ENCODE data around the gene P4HA1.
A peak's percentile ranks its signal among the peaks of the same experiment; 100 is the strongest.
"Not testable (repeated sequence)": the region's sequence is repeated elsewhere in the genome, so short reads cannot be mapped to it uniquely, and the experiment has no call there.

The P4HA1 gene

GRCh38 chr10:73039635-73040034, 57.0 kb downstream of the P4HA1 start:
- DNase-seq (ENCODE audit: low spot score in 2 of 2) (no peak), ATAC-seq (no peak)
- H3K4me3 Mint-ChIP-seq, result no peak overlapping the region
- H3K27ac Mint-ChIP-seq, result no peak overlapping the region
- H3K4me1 Mint-ChIP-seq, result no peaks in the 10 kb centered on the region
- H3K9me3 Mint-ChIP-seq, result no peaks in the 10 kb centered on the region
- peaks cover 100% of the 10 kb centered on the region for H3K36me3 Mint-ChIP-seq

GRCh38 chr10:73036285-73036684, 60.4 kb downstream of the P4HA1 start:
- DNase-seq (ENCODE audit: low spot score in 2 of 2); ATAC-seq; H3K4me1 Mint-ChIP-seq; H3K4me3 Mint-ChIP-seq; H3K27ac Mint-ChIP-seq; H3K9me3 Mint-ChIP-seq: not testable (repeated sequence)
- H3K36me3 Mint-ChIP-seq, result peaks cover 100% of the 10 kb centered on the region

- no peak for ATAC-seq
- Mint-ChIP-seq H3K4me3 (no peak overlapping the region), H3K36me3 (peaks cover 100% of the 10 kb centered on the region), H3K4me1 (no peaks in the 10 kb centered on the region), H3K9me3 (no peaks in the 10 kb centered on the region), H3K27ac (no peak overlapping the region)
- no peak for DNase-seq (ENCODE audit: low spot score in 2 of 2)
Measured at GRCh38 chr10:73032536-73032935, 64.1 kb downstream of the P4HA1 start.

- H3K9me3 Mint-ChIP-seq; DNase-seq (ENCODE audit: low spot score in 2 of 2); H3K4me3 Mint-ChIP-seq; H3K27ac Mint-ChIP-seq; ATAC-seq: not testable (repeated sequence)
- Mint-ChIP-seq H3K4me1 (peaks cover 35% of the 10 kb centered on the region), H3K36me3 (peaks cover 98% of the 10 kb centered on the region)
Measured at GRCh38 chr10:73026623-73027022, 70.0 kb downstream of the P4HA1 start.

- not testable (repeated sequence) for ATAC-seq; DNase-seq (ENCODE audit: low spot score in 2 of 2); H3K27ac Mint-ChIP-seq; H3K9me3 Mint-ChIP-seq
- Mint-ChIP-seq H3K4me1 (peaks cover 60% of the 10 kb centered on the region), H3K4me3 (peak overlapping the region; percentile 60), H3K36me3 (peaks cover 98% of the 10 kb centered on the region)
Measured at GRCh38 chr10:73023455-73024070, 73.1 kb downstream of the P4HA1 start.

- H3K4me3 Mint-ChIP-seq, result peak overlapping the region; percentile 60
- DNase-seq (ENCODE audit: low spot score in 2 of 2); ATAC-seq; H3K9me3 Mint-ChIP-seq; H3K27ac Mint-ChIP-seq: not testable (repeated sequence)
- H3K4me1 Mint-ChIP-seq, result peaks cover 60% of the 10 kb centered on the region
- H3K36me3 Mint-ChIP-seq, result peaks cover 98% of the 10 kb centered on the region
Measured at GRCh38 chr10:73022961-73023360, 73.7 kb downstream of the P4HA1 start.

- H3K36me3 Mint-ChIP-seq, result peaks cover 98% of the 10 kb centered on the region
- not testable (repeated sequence) for H3K4me3 Mint-ChIP-seq; ATAC-seq; H3K27ac Mint-ChIP-seq; H3K9me3 Mint-ChIP-seq; DNase-seq (ENCODE audit: low spot score in 2 of 2)
- H3K4me1 Mint-ChIP-seq, result peaks cover 60% of the 10 kb centered on the region
Measured at GRCh38 chr10:73021538-73022164, 75.0 kb downstream of the P4HA1 start.

- H3K9me3 Mint-ChIP-seq, result no peaks in the 10 kb centered on the region
- ATAC-seq, result no peak
- no peak overlapping the region for H3K4me3 Mint-ChIP-seq
- no peak overlapping the region for H3K27ac Mint-ChIP-seq
- H3K4me1 Mint-ChIP-seq, result peaks cover 60% of the 10 kb centered on the region
- H3K36me3 Mint-ChIP-seq, result peaks cover 98% of the 10 kb centered on the region
- no peak for DNase-seq (ENCODE audit: low spot score in 2 of 2)
Measured at GRCh38 chr10:73021050-73021449, 75.6 kb downstream of the P4HA1 start.

GRCh38 chr10:73019100-73019499, 77.6 kb downstream of the P4HA1 start:
- ATAC-seq, result no peak
- DNase-seq (ENCODE audit: low spot score in 2 of 2), result no peak
- Mint-ChIP-seq H3K36me3 (peaks cover 98% of the 10 kb centered on the region), H3K9me3 (no peaks in the 10 kb centered on the region), H3K27ac (no peak overlapping the region), H3K4me1 (peaks cover 46% of the 10 kb centered on the region), H3K4me3 (no peak overlapping the region)

- Mint-ChIP-seq H3K4me3 (no peak overlapping the region), H3K4me1 (peaks cover 41% of the 10 kb centered on the region), H3K36me3 (peaks cover 98% of the 10 kb centered on the region), H3K9me3 (no peaks in the 10 kb centered on the region), H3K27ac (no peak overlapping the region)
- no peak for DNase-seq (ENCODE audit: low spot score in 2 of 2)
- ATAC-seq, result no peak
Measured at GRCh38 chr10:73018632-73019031, 78.0 kb downstream of the P4HA1 start.

- H3K9me3 Mint-ChIP-seq, result no peaks in the 10 kb centered on the region
Measured at GRCh38 chr10:73017955-73018480, 78.6 kb downstream of the P4HA1 start.

GRCh38 chr10:73015779-73016178, 80.9 kb downstream of the P4HA1 start:
- peaks cover 18% of the 10 kb centered on the region for H3K4me1 Mint-ChIP-seq
- ATAC-seq (no peak), DNase-seq (ENCODE audit: low spot score in 2 of 2) (no peak)
- H3K36me3 Mint-ChIP-seq, result peaks cover 100% of the 10 kb centered on the region
- no peak overlapping the region for H3K4me3 Mint-ChIP-seq
- H3K9me3 Mint-ChIP-seq, result no peaks in the 10 kb centered on the region
- H3K27ac Mint-ChIP-seq, result no peak overlapping the region

More at GRCh38 chr10:73017955-73018480, 78.6 kb downstream of the P4HA1 start:
- H3K4me3 Mint-ChIP-seq, result no peak overlapping the region
- no peak for DNase-seq (ENCODE audit: low spot score in 2 of 2)
- no peak for ATAC-seq
- no peak overlapping the region for H3K27ac Mint-ChIP-seq
- peaks cover 98% of the 10 kb centered on the region for H3K36me3 Mint-ChIP-seq
- peaks cover 35% of the 10 kb centered on the region for H3K4me1 Mint-ChIP-seq

- H3K9me3 Mint-ChIP-seq, result no peaks in the 10 kb centered on the region
- ATAC-seq (no peak), DNase-seq (ENCODE audit: low spot score in 2 of 2) (no peak)
- H3K4me3 Mint-ChIP-seq, result no peak overlapping the region
- no peak overlapping the region for H3K27ac Mint-ChIP-seq
- H3K36me3 Mint-ChIP-seq, result peaks cover 89% of the 10 kb centered on the region
- H3K4me1 Mint-ChIP-seq, result peaks cover 4% of the 10 kb centered on the region
Measured at GRCh38 chr10:73003822-73004221, 92.8 kb downstream of the P4HA1 start.

GRCh38 chr10:73000973-73001372, 95.7 kb downstream of the P4HA1 start:
- Mint-ChIP-seq H3K27ac (peak overlapping the region; percentile 0), H3K4me3 (no peak overlapping the region), H3K9me3 (peaks cover 4% of the 10 kb centered on the region), H3K4me1 (peaks cover 4% of the 10 kb centered on the region), H3K36me3 (peaks cover 70% of the 10 kb centered on the region)
- ATAC-seq, result no peak
- no peak for DNase-seq (ENCODE audit: low spot score in 2 of 2)

GRCh38 chr10:72997099-72997498, 99.6 kb downstream of the P4HA1 start:
- no peak overlapping the region for H3K4me3 Mint-ChIP-seq
- peaks cover 7% of the 10 kb centered on the region for H3K9me3 Mint-ChIP-seq
- H3K4me1 Mint-ChIP-seq, result peaks cover 4% of the 10 kb centered on the region
- ATAC-seq (no peak), DNase-seq (ENCODE audit: low spot score in 2 of 2) (no peak)
- H3K36me3 Mint-ChIP-seq, result peaks cover 34% of the 10 kb centered on the region
- H3K27ac Mint-ChIP-seq, result no peak overlapping the region

GRCh38 chr10:72995459-72995858, 101.2 kb downstream of the P4HA1 start:
- not testable (repeated sequence) for H3K4me3 Mint-ChIP-seq; H3K27ac Mint-ChIP-seq; ATAC-seq; H3K4me1 Mint-ChIP-seq; H3K9me3 Mint-ChIP-seq; DNase-seq (ENCODE audit: low spot score in 2 of 2)
- H3K36me3 Mint-ChIP-seq, result peaks cover 23% of the 10 kb centered on the region

All from stimulated activated effector memory CD8-positive, alpha-beta T cell treated with anti-CD3 and anti-CD28 coated beads, Interleukin-12 subunit alpha, Interleukin-12 subunit beta, amount 100 ng/mL, for 72 hours (primary cell).